T-helper 1 cell treated with Interleukin-12 subunit alpha and Interleukin-12 subunit beta and Interleukin-4 antibody, amounts not matched to agents 30 μg/mL and 1 μg/mL, for 36 hours (primary cell): Measurements from ENCODE around the gene CALY.

Experiments
- H3K27ac Mint-ChIP-seq: one replicate; pipeline ENCODE4 v1.8.0; 2021; ENCODE audit warnings: mild to moderate bottlenecking, mixed read lengths
- H3K27me3 Mint-ChIP-seq: one replicate; pipeline ENCODE4 v1.8.0; 2021; ENCODE audit warnings: low read depth, mixed read lengths
- H3K36me3 Mint-ChIP-seq: one replicate; pipeline ENCODE4 v1.8.0; 2021; ENCODE audit warnings: low read depth, mixed read lengths
- H3K4me1 Mint-ChIP-seq: one replicate; pipeline ENCODE4 v1.8.0; 2021; ENCODE audit warnings: low read depth, mixed read lengths
- H3K4me3 Mint-ChIP-seq: one replicate; pipeline ENCODE4 v1.8.0; 2021; ENCODE audit warnings: mild to moderate bottlenecking, moderate library complexity, mixed read lengths
- H3K9me3 Mint-ChIP-seq: one replicate; pipeline ENCODE4 v1.8.0; 2021; ENCODE audit warnings: mixed read lengths

Gene CALY

GRCh38 chr10:133359554-133359971 lies 22.9 kb upstream of the CALY start:
- Mint-ChIP-seq H3K27ac (no peak overlapping the region), H3K27me3 (no peaks in the 10 kb centered on the region), H3K9me3 (no peaks in the 10 kb centered on the region), H3K4me1 (no peaks in the 10 kb centered on the region), H3K4me3 (no peak overlapping the region), H3K36me3 (peaks cover 6% of the 10 kb centered on the region)

DNA sequence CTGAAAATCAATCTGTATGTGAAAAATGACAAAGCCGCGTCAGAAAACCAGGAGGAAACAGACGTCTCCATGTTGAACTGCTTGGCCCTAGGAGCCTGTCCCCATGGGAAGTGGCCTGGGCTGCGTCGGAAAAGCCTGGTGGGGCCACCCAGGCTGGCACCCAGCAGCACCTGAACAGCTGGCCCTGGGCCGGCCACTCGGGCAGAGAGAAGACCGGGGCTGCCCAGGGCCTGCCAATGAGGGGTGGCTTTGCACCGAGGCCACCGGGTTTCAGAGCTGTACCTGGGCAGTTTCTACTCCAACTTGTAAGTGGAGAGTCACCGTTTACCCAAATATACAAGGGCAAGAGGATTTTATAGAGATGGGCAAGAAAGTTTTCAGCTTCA lies 22.2 kb upstream of the CALY start:
- Mint-ChIP-seq H3K4me3 (no peak overlapping the region), H3K36me3 (peaks cover 6% of the 10 kb centered on the region)

GRCh38 chr10:133358162-133358924 lies 21.6 kb upstream of the CALY start:
- H3K9me3 Mint-ChIP-seq: no peaks in the 10 kb centered on the region
- peaks cover 6% of the 10 kb centered on the region for H3K36me3 Mint-ChIP-seq
- H3K4me3 Mint-ChIP-seq: no peak overlapping the region
- H3K27me3 Mint-ChIP-seq: no peaks in the 10 kb centered on the region
- H3K27ac Mint-ChIP-seq: no peak overlapping the region
- H3K4me1 Mint-ChIP-seq: no peaks in the 10 kb centered on the region

More for the DNA sequence above, 22.2 kb upstream of the CALY start:
- Mint-ChIP-seq H3K27ac (no peak overlapping the region), H3K27me3 (no peaks in the 10 kb centered on the region), H3K9me3 (no peaks in the 10 kb centered on the region), H3K4me1 (no peaks in the 10 kb centered on the region)

- peak within 1 kb of the TSS; percentile 67 for H3K4me3 Mint-ChIP-seq
- H3K9me3 Mint-ChIP-seq: no peaks in the 10 kb centered on the region
- H3K4me1 Mint-ChIP-seq: no peaks in the 10 kb centered on the region
- no peaks in the 10 kb centered on the region for H3K27me3 Mint-ChIP-seq
- peaks cover 6% of the 10 kb centered on the region for H3K36me3 Mint-ChIP-seq
- H3K27ac Mint-ChIP-seq: no peak within 1 kb of the TSS
These were observed 20.8 kb upstream of the CALY start, which contains the start of gene FUOM for GRCh38 chr10:133357285-133358161. Gene FUOM (minus strand): TSS chr10:133358019. CDS start chr10:133358007, 12 bp downstream.

DNA sequence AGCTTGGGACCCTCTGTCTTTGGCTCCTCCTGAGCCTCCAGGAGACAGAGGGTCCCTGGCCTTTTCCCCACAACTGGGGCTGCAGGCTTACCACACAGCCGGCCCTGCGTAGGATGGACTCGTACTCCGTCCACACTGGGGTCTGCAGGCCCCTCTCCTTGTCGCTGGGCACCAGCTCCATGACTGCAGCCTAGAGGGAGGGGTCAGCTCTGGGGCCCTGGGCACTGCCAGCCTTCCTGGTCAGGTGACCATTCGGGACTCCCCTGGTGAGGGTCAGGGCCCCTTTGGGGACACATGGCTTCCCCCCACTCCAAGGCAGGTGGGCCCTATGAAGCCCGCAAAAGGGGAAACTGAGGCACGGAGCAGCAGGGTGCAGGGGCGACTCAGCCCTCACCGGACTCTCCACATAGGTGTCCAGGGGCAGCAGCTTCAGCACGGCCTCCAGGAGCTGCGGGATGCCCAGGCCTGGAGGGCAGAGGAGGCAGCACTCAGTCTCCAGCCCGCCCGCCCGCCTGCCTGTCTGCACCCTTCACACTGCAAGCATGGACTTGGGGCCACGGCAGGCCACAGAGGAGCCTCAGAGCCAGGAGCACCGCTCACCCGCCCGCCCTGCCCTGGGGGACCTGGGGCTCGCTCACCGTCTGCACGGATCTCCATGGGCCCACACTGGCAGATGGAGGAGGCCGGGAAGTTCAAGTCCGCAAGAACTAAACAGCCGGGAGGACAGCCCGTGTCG lies 20.0 kb upstream of the CALY start:
- Mint-ChIP-seq H3K4me3 (peak overlapping the region; percentile 65), H3K9me3 (no peaks in the 10 kb centered on the region), H3K36me3 (peaks cover 3% of the 10 kb centered on the region), H3K27me3 (no peaks in the 10 kb centered on the region), H3K27ac (no peak overlapping the region), H3K4me1 (no peaks in the 10 kb centered on the region)

DNA sequence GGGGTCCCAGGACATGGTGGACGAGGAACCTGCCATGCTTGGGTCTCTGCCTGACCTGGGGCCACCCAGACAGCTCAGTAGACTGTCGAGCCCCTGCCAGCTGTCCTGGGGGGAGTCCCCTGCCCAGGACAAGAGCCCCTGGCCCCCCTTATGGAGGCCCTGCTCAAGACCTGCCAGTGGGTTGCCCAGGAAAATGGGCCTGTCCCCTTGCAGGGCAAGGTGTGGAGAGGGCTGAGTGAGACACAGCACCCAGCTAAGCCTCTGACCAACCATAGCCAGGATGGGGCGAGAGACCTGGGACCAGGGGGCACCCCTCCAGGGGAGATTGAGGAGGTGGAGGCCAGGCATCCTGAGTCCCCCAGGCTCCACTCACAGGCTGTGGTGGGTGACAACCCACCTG lies 19.3 kb upstream of the CALY start:
- H3K4me3 Mint-ChIP-seq: peak overlapping the region; percentile 68
- H3K36me3 Mint-ChIP-seq: no peaks in the 10 kb centered on the region
- H3K27me3 Mint-ChIP-seq: no peaks in the 10 kb centered on the region
- H3K27ac Mint-ChIP-seq: no peak overlapping the region
- no peaks in the 10 kb centered on the region for H3K4me1 Mint-ChIP-seq
- no peaks in the 10 kb centered on the region for H3K9me3 Mint-ChIP-seq

GRCh38 chr10:133355266-133355665 lies 18.6 kb upstream of the CALY start:
- Mint-ChIP-seq H3K4me3 (no peak overlapping the region), H3K4me1 (no peaks in the 10 kb centered on the region), H3K9me3 (no peaks in the 10 kb centered on the region), H3K27ac (no peak overlapping the region), H3K27me3 (no peaks in the 10 kb centered on the region), H3K36me3 (no peaks in the 10 kb centered on the region)

- Mint-ChIP-seq H3K27me3 (no peaks in the 10 kb centered on the region), H3K27ac (no peak overlapping the region), H3K36me3 (no peaks in the 10 kb centered on the region), H3K4me3 (no peak overlapping the region), H3K4me1 (no peaks in the 10 kb centered on the region), H3K9me3 (no peaks in the 10 kb centered on the region)
These were observed 18.1 kb upstream of the CALY start for GRCh38 chr10:133354672-133355240.

- Mint-ChIP-seq H3K9me3 (no peaks in the 10 kb centered on the region), H3K27me3 (no peaks in the 10 kb centered on the region), H3K4me3 (no peak overlapping the region), H3K36me3 (no peaks in the 10 kb centered on the region), H3K4me1 (no peaks in the 10 kb centered on the region), H3K27ac (no peak overlapping the region)
These were observed 17.4 kb upstream of the CALY start for GRCh38 chr10:133353988-133354605.

GRCh38 chr10:133353202-133353959 lies 16.7 kb upstream of the CALY start:
- Mint-ChIP-seq H3K4me1 (no peaks in the 10 kb centered on the region), H3K9me3 (no peaks in the 10 kb centered on the region), H3K36me3 (no peaks in the 10 kb centered on the region), H3K4me3 (no peak overlapping the region), H3K27ac (no peak overlapping the region), H3K27me3 (no peaks in the 10 kb centered on the region)

DNA sequence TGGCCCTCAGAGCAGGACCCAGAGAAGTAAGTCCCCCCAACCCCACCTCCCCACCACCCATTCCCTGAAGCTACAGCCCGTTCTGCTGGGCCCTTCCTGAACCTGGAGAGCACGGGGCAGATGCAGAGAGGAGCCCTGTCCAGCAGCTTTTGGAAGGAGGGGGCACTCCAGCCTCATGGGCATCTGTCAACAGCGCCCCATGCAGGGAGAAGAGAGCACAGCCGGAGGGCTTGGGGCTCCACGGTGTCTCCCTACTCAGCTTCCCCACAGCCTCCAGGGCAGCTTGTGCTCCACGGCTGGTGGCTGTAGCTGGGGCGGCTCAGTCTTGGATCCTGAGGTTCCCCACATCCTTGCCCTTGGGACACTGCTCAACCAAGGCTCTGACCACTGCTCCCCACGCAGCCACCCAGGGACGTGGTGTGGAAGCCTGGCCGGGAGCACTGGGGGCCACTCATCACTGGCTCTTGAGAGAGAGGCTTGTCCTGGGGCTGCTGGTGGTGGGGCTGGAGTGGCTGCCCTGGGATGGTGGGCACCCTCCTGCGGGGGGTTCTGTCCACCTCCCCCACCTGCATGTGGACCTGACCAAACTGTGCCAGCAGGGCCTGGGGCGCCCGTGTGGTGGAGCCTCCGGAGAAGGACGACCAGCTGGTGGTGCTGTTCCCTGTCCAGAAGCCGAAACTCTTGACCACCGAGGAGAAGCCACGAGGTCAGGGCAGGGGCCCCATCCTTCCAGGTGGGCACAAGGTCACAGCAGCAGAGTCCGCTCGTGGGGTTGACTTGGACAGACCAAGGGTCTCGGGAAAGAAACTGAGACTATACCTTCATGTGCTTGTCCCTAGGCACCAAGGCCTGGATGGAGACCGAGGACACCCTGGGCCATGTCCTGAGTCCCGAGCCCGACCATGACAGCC lies 15.0 kb upstream of the CALY start:
- no peak overlapping the region for H3K4me3 Mint-ChIP-seq
- no peaks in the 10 kb centered on the region for H3K4me1 Mint-ChIP-seq
- H3K27me3 Mint-ChIP-seq: no peaks in the 10 kb centered on the region
- H3K9me3 Mint-ChIP-seq: no peaks in the 10 kb centered on the region
- no peaks in the 10 kb centered on the region for H3K36me3 Mint-ChIP-seq
- H3K27ac Mint-ChIP-seq: no peak overlapping the region

GRCh38 chr10:133350950-133351329 lies 14.2 kb upstream of the CALY start:
- no peak overlapping the region for H3K4me3 Mint-ChIP-seq
- H3K9me3 Mint-ChIP-seq: no peaks in the 10 kb centered on the region
- no peak overlapping the region for H3K27ac Mint-ChIP-seq
- no peaks in the 10 kb centered on the region for H3K4me1 Mint-ChIP-seq
- H3K36me3 Mint-ChIP-seq: no peaks in the 10 kb centered on the region
- H3K27me3 Mint-ChIP-seq: peaks cover under 1% of the 10 kb centered on the region
